HepG2 (cell line): ENCODE results near the gene SEPTIN12. TPM values are rescaled to one million over a fixed set of nuclear protein-coding genes. Genes with fewer than 3 reads are reported as not detected.
A peak's percentile ranks its signal among the peaks of the same experiment; 100 is the strongest.

ENCODE experiments used
- ARHGAP35 ChIP-seq: sonication (generic); formaldehyde crosslinking; IDR thresholded peaks from 2 replicates; pipeline ENCODE4 v1.9.0; 2022; ENCODE audit warnings: mild to moderate bottlenecking, inconsistent platforms, moderate library complexity, missing genetic modification reagents, borderline replicate concordance
- BHLHE40 ChIP-seq: IDR thresholded peaks from 2 replicates; pipeline ENCODE4 v1.6.1; 2011; ENCODE audit warnings: low read length, improper control_type of control experiment
- FOSL2 ChIP-seq: sonication (generic); formaldehyde crosslinking; IDR thresholded peaks from 2 replicates; pipeline ENCODE4 v1.4.0; 2020; ENCODE audit warnings: missing genetic modification reagents
- HDAC2 ChIP-seq: sonication (generic); formaldehyde crosslinking; IDR thresholded peaks from 2 replicates; pipeline ENCODE4 v1.4.0; 2020; ENCODE audit warnings: missing genetic modification reagents
- IKZF4 ChIP-seq: sonication (generic); formaldehyde crosslinking; IDR thresholded peaks from 2 replicates; pipeline ENCODE4 v1.5.1; 2020; ENCODE audit warnings: borderline replicate concordance, mild to moderate bottlenecking, low read depth, missing genetic modification reagents; ENCODE audit errors: not compliant biosample characterization
- KMT2B ChIP-seq: IDR thresholded peaks from 2 replicates; pipeline ENCODE4 v1.6.1; 2016; ENCODE audit warnings: missing genetic modification reagents, missing compliant biosample characterization
- MED1 ChIP-seq: sonication (generic); formaldehyde crosslinking; IDR thresholded peaks from 2 replicates; pipeline ENCODE4 v1.4.0; 2020; ENCODE audit warnings: missing genetic modification reagents
- MTERF4 ChIP-seq: sonication (generic); formaldehyde crosslinking; IDR thresholded peaks from 2 replicates; pipeline ENCODE4 v1.8.0; 2023; ENCODE audit warnings: mild to moderate bottlenecking, missing genetic modification reagents
- MYPOP ChIP-seq: sonication (generic); formaldehyde crosslinking; IDR thresholded peaks from 2 replicates; pipeline ENCODE4 v1.8.1; 2023; ENCODE audit warnings: mild to moderate bottlenecking, moderate library complexity, missing genetic modification reagents
- MZF1 ChIP-seq: sonication (generic); formaldehyde crosslinking; IDR thresholded peaks from 2 replicates; pipeline ENCODE4 v1.8.1; 2023; ENCODE audit warnings: mild to moderate bottlenecking, missing genetic modification reagents, borderline replicate concordance
- NFRKB ChIP-seq: fragments of 450-650 bp; IDR thresholded peaks from 2 replicates; pipeline ENCODE4 v1.6.1; 2017
- NFYC ChIP-seq: IDR thresholded peaks from 2 replicates; pipeline ENCODE4 v1.6.1; 2016; ENCODE audit warnings: missing genetic modification reagents, missing compliant biosample characterization
- PHF20 ChIP-seq: sonication (generic); formaldehyde crosslinking; IDR thresholded peaks from 2 replicates; pipeline ENCODE4 v1.5.0; 2020; ENCODE audit warnings: mild to moderate bottlenecking, missing genetic modification reagents
- RBM39 ChIP-seq: fragments of 200-400 bp; formaldehyde crosslinking; IDR thresholded peaks from one replicate; pipeline ENCODE4 v1.6.1; 2018; ENCODE audit warnings: antibody characterized with exemption, mild to moderate bottlenecking, low read depth, low read length; ENCODE audit not compliant: poor library complexity, severe bottlenecking
- SMC3 ChIP-seq: IDR thresholded peaks from 2 replicates; pipeline ENCODE4 v1.6.1; 2011; ENCODE audit warnings: low read length, improper control_type of control experiment
- SNAPC2 ChIP-seq: sonication (generic); formaldehyde crosslinking; IDR thresholded peaks from 2 replicates; pipeline ENCODE4 v1.8.1; 2022; ENCODE audit warnings: mild to moderate bottlenecking, missing genetic modification reagents
- TAF1 ChIP-seq: sonication (generic); formaldehyde crosslinking; IDR thresholded peaks from 2 replicates; pipeline ENCODE4 v1.4.0; 2020; ENCODE audit warnings: missing genetic modification reagents
- TFAP4 ChIP-seq: sonication (generic); IDR thresholded peaks from 2 replicates; pipeline ENCODE4 v1.6.1; 2016; ENCODE audit warnings: low read depth, borderline replicate concordance
- ZFP36L2 ChIP-seq: sonication (generic); formaldehyde crosslinking; IDR thresholded peaks from 2 replicates; pipeline ENCODE4 v1.4.0; 2020; ENCODE audit warnings: missing genetic modification reagents
- ZFP41 ChIP-seq: sonication (generic); formaldehyde crosslinking; IDR thresholded peaks from 2 replicates; pipeline ENCODE4 v1.4.0; 2020; ENCODE audit warnings: mild to moderate bottlenecking, missing genetic modification reagents, borderline replicate concordance
- ZNF772 ChIP-seq: sonication (generic); formaldehyde crosslinking; IDR thresholded peaks from 2 replicates; pipeline ENCODE4 v1.5.0; 2020; ENCODE audit warnings: mild to moderate bottlenecking, missing genetic modification reagents
- ZNF777 ChIP-seq: sonication (generic); formaldehyde crosslinking; IDR thresholded peaks from 2 replicates; pipeline ENCODE4 v1.4.0; 2020; ENCODE audit warnings: missing genetic modification reagents
- ZNF879 ChIP-seq: sonication (generic); formaldehyde crosslinking; IDR thresholded peaks from 2 replicates; pipeline ENCODE4 v1.8.1; 2023; ENCODE audit warnings: missing genetic modification reagents
- polyA plus RNA-seq, 8 experiments: library from polyadenylated mRNA; depleted of rRNA in 3 of 8; stranded (reverse) in 7 of 8; unstranded in 1 of 8; fragments of >200 nt; fragmentation: Illumina TruSeq in 4 of 8; extraction: Trizol in 4 of 8; gene quantifications; 2 replicates each; pipeline versions ENCODE4 v1.2.1 to v1.2.3, GENCODE V29; 2011 to 2016; ENCODE audit warnings: low read depth in 4 of 8, missing spikeins in 1 of 8, mixed read lengths in 1 of 8; ENCODE audit not compliant: insufficient read depth in 1 of 8
- total RNA-seq, 5 experiments: library from RNA; depleted of rRNA; stranded (reverse); fragments of >200 nt; fragmentation: Illumina TruSeq; extraction: Trizol; gene quantifications; 2 replicates each; pipeline ENCODE4 v1.2.3, GENCODE V29; 2016; ENCODE audit warnings: low read depth in 1 of 5

Gene SEPTIN12
- total and polyA plus RNA-seq, 2 of the 13 experiments (the other 11 are each of a cell fraction or from before 2014, with no cell fraction given) = 0.22 TPM; not detected in 1

- TF ChIP-seq RBM39 (peak; percentile 57), MZF1 (CRISPR knock-in tag) (no peak), PHF20 (CRISPR knock-in tag) (peak; percentile 77), NFRKB (no peak), NFYC (CRISPR knock-in tag) (peak; percentile 91), ZFP36L2 (peak; percentile 34; the same call in 1 of the 2 replicates), IKZF4 (CRISPR knock-in tag) (no peak), BHLHE40 (peak; percentile 50), MED1 (CRISPR knock-in tag) (no peak; the same call in 1 of the 2 replicates), FOSL2 (CRISPR knock-in tag) (0 out of 2 replicates have a peak, but pooled peaks have one; percentile 30), ZFP41 (no peak), SNAPC2 (CRISPR knock-in tag) (peak; percentile 25; the same call in 1 of the 2 replicates), MTERF4 (CRISPR knock-in tag) (peak; percentile 76; the same call in 1 of the 2 replicates), ARHGAP35 (CRISPR knock-in tag) (peak; percentile 93), ZNF772 (CRISPR knock-in tag) (peak; percentile 60; the same call in 1 of the 2 replicates), ZNF879 (CRISPR knock-in tag) (peak; percentile 80; the same call in 1 of the 2 replicates), SMC3 (no peak), HDAC2 (peak; percentile 65), MYPOP (CRISPR knock-in tag) (peak; percentile 41; the same call in 1 of the 2 replicates), TFAP4 (no peak; the same call in 1 of the 2 replicates), TAF1 (CRISPR knock-in tag) (peak; percentile 87), KMT2B (CRISPR knock-in tag) (peak; percentile 81), ZNF777 (CRISPR knock-in tag) (0 out of 2 replicates have a peak, but pooled peaks have one; percentile 33)
Measured at GRCh38 chr16:4766875-4767628, 21.1 kb downstream of the SEPTIN12 start, which contains the start of gene ZNF500 (continued).
